Activated CD4-positive, alpha-beta T cell treated with anti-CD3 and anti-CD28 coated beads for 36 hours (primary cell): ENCODE results near the gene ARHGAP15. TPM values are rescaled to one million over a fixed set of nuclear protein-coding genes. Genes with fewer than 3 reads are reported as not detected.

Experiments
- ATAC-seq: fragments of 200-7000 bp; cut with Tn5 transposase; one replicate; pipeline ENCODE4 v1.10.0; 2021; ENCODE audit warnings: mild to moderate bottlenecking, moderate library complexity
- CTCF ChIA-PET: fragments of 350-600 bp; sonication (Branson Sonifier 250); formaldehyde crosslinking; loops from one replicate; lab custom pipeline; 2021; ENCODE audit warnings: antibody characterized with exemption; lab: Charles Lee
- POLR2A ChIA-PET: fragments of 350-600 bp; sonication (Branson Sonifier 250); formaldehyde crosslinking; loops from one replicate; lab custom pipeline; 2021; ENCODE audit warnings: antibody characterized with exemption, inconsistent platforms; lab: Charles Lee
- DNase-seq: peaks from one replicate; pipeline ENCODE4 v3.0.0-alpha.2; 2020
- H3K27ac Mint-ChIP-seq: one replicate; pipeline ENCODE4 v1.8.0; 2021; ENCODE audit warnings: mixed read lengths
- H3K27me3 Mint-ChIP-seq: one replicate; pipeline ENCODE4 v1.8.0; 2021; ENCODE audit warnings: mixed read lengths
- H3K36me3 Mint-ChIP-seq: one replicate; pipeline ENCODE4 v1.8.0; 2021; ENCODE audit warnings: low read depth, mixed read lengths
- H3K4me1 Mint-ChIP-seq: one replicate; pipeline ENCODE4 v1.8.0; 2021; ENCODE audit warnings: mixed read lengths
- H3K4me3 Mint-ChIP-seq: one replicate; pipeline ENCODE4 v1.8.0; 2021; ENCODE audit warnings: mild to moderate bottlenecking, moderate library complexity, mixed read lengths
- H3K9me3 Mint-ChIP-seq: one replicate; pipeline ENCODE4 v1.8.0; 2021; ENCODE audit warnings: low read depth, mixed read lengths
- intact Hi-C, 2 experiments: fragments of 100-400 bp; cut with DNase I in 1 of 2; cut with micrococcal nuclease in 1 of 2; formaldehyde crosslinking; loops; one replicate each; pipeline versions ENCODE4 v1.14.2 to v1.15.1; 2022 to 2024; cut with DNase I, micrococcal nuclease
- total RNA-seq, 2 experiments: library from RNA; stranded (reverse); gene quantifications; one replicate each; pipeline ENCODE4 v1.2.3, GENCODE V29; 2021

Gene ARHGAP15
- total RNA-seq, 2 experiments from 2014 or later, result 62.6 to 64.3 TPM

- Mint-ChIP-seq H3K4me1 (peaks cover 42% of the 10 kb centered on the region), H3K27ac (no peak overlapping the region), H3K36me3 (peaks cover 11% of the 10 kb centered on the region), H3K4me3 (no peak overlapping the region), H3K9me3 (no peaks in the 10 kb centered on the region), H3K27me3 (no peaks in the 10 kb centered on the region)
- intact Hi-C loops, result loop anchor here (1.0 to 2.0 kb wide), 2 partner anchors 17 kb away; no protein-coding TSS in a partner anchor
- ATAC-seq (peak; percentile 64), DNase-seq (peak; percentile 23)
- ChIA-PET CTCF (interaction anchor here (0.5 to 0.7 kb wide), 2 partner anchors 10 to 18 kb away, joined by 3 read pairs; no protein-coding TSS in a partner anchor), POLR2A (no interaction called here)
Measured at GRCh38 chr2:143451642-143452281, 322.5 kb downstream of the ARHGAP15 start.

GRCh38 chr2:143452817-143453451 lies 323.7 kb downstream of the ARHGAP15 start:
- Mint-ChIP-seq H3K4me1 (peaks cover 37% of the 10 kb centered on the region), H3K4me3 (no peak overlapping the region), H3K9me3 (no peaks in the 10 kb centered on the region), H3K36me3 (peaks cover 15% of the 10 kb centered on the region), H3K27me3 (no peaks in the 10 kb centered on the region), H3K27ac (no peak overlapping the region)
- DNase-seq, result peak; percentile 58
- CTCF ChIA-PET, result interaction anchor here (0.9 kb wide), 1 partner anchor 21 kb away, joined by 4 read pairs; no protein-coding TSS in a partner anchor
- POLR2A ChIA-PET, result interaction anchor here (0.6 kb wide), 1 partner anchor 36 kb away, joined by 5 read pairs; no protein-coding TSS in a partner anchor
- peak; percentile 77 for ATAC-seq
- intact Hi-C loops, result no loop called here

GRCh38 chr2:143453981-143454511 lies 324.8 kb downstream of the ARHGAP15 start:
- Mint-ChIP-seq H3K27ac (no peak overlapping the region), H3K9me3 (no peaks in the 10 kb centered on the region), H3K4me1 (peaks cover 32% of the 10 kb centered on the region), H3K4me3 (no peak overlapping the region), H3K27me3 (no peaks in the 10 kb centered on the region), H3K36me3 (peaks cover 15% of the 10 kb centered on the region)
- ChIA-PET CTCF (no interaction called here), POLR2A (no interaction called here)
- no peak for DNase-seq
- intact Hi-C loops, result no loop called here
- ATAC-seq, result no peak

GRCh38 chr2:143455317-143455716 lies 326.1 kb downstream of the ARHGAP15 start:
- intact Hi-C loops, result no loop called here
- H3K4me1 Mint-ChIP-seq, result peaks cover 25% of the 10 kb centered on the region
- CTCF ChIA-PET, result interaction anchor here (0.6 kb wide), 1 partner anchor 9 kb away, joined by 3 read pairs; no protein-coding TSS in a partner anchor

DNA sequence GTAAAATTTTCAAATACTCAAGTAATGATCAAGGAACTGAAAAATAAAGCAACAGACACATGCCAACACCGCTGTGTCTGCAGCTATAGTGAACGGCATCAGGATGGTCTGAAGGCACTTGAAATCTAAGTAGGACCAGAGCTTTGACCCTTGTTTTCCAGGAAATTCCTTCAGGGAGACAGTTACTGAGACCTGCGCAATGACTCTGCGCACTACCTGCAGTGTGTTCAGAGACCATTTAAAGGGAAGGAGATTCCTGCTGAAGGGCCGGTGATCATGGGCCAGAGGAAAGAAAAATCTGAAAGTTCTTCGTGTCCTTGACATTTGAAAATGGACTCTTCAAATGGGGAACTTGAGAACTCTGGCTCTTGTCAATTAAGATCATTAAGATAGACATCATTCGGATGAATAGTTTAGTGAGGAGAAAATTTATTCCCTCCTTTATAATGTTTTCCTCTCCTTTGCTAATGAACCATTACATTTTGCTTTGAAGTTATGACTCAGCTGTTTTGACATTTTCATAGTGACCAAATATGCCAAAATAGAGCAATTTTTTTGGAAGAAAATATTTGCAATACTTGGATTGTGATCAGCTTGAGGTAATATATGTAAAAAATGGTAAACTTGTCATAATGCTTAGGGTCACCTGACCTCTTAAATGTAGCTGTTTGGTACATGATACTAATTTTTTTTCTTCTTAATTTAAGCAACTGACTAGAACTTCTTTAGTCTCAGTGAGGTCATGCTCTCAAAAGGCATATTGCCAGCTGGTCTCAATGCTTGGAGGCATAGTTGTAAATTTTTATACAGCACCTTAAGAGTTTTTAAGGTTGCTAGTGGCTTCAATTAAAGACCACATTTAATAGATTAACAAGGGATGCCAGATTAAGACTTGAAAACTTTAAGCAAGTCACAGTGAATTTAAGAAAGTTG lies 329.3 kb downstream of the ARHGAP15 start:
- POLR2A ChIA-PET, result no interaction called here
- no peak overlapping the region for H3K27ac Mint-ChIP-seq
- no peak overlapping the region for H3K4me3 Mint-ChIP-seq
- ATAC-seq, result no peak
- H3K4me1 Mint-ChIP-seq, result peaks cover 3% of the 10 kb centered on the region
- H3K9me3 Mint-ChIP-seq, result no peaks in the 10 kb centered on the region
- peaks cover 14% of the 10 kb centered on the region for H3K36me3 Mint-ChIP-seq
- intact Hi-C loops, result no loop called here
- CTCF ChIA-PET, result interaction anchor here (0.6 kb wide), 1 partner anchor 197 kb away, joined by 3 read pairs; no protein-coding TSS in a partner anchor
- no peaks in the 10 kb centered on the region for H3K27me3 Mint-ChIP-seq
- DNase-seq, result no peak

More at GRCh38 chr2:143455317-143455716, 326.1 kb downstream of the ARHGAP15 start:
- H3K27ac Mint-ChIP-seq, result no peak overlapping the region
- no peaks in the 10 kb centered on the region for H3K27me3 Mint-ChIP-seq
- H3K9me3 Mint-ChIP-seq, result no peaks in the 10 kb centered on the region
- DNase-seq, result no peak
- H3K36me3 Mint-ChIP-seq, result peaks cover 14% of the 10 kb centered on the region
- no peak for ATAC-seq
- H3K4me3 Mint-ChIP-seq, result no peak overlapping the region
- POLR2A ChIA-PET, result no interaction called here

GRCh38 chr2:143460382-143460781 lies 331.2 kb downstream of the ARHGAP15 start:
- Mint-ChIP-seq H3K36me3 (peaks cover 12% of the 10 kb centered on the region), H3K27ac (no peak overlapping the region), H3K9me3 (no peaks in the 10 kb centered on the region), H3K4me1 (peaks cover 6% of the 10 kb centered on the region), H3K4me3 (no peak overlapping the region), H3K27me3 (no peaks in the 10 kb centered on the region)
- CTCF ChIA-PET, result no interaction called here
- DNase-seq (no peak), ATAC-seq (no peak)
- intact Hi-C loops, result loop anchor here in 1 of 2 experiments (10.0 kb wide), 1 partner anchor 346 kb away; no protein-coding TSS in a partner anchor
- POLR2A ChIA-PET, result no interaction called here

DNA sequence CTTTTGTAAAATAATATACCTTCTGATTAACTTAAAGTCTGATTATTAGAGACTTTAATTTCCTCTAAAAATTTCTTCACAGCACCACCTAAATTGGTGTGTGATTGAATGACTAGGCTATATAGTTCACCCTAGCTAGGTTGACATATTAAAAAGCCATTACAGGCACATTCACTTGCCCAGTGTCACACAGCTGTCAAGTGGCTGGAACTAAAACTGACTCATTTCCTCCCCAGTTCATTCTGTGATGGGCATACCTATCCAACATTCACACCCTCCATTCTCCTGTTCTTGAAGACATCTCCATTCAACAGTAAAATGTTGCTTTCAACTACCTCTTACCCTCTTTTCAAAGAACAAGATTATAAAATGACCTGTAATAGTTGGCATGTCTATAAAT lies 334.5 kb downstream of the ARHGAP15 start:
- POLR2A ChIA-PET, result no interaction called here
- Mint-ChIP-seq H3K9me3 (no peaks in the 10 kb centered on the region), H3K4me1 (peaks cover 23% of the 10 kb centered on the region), H3K4me3 (no peak overlapping the region), H3K36me3 (peaks cover 5% of the 10 kb centered on the region), H3K27ac (no peak overlapping the region), H3K27me3 (no peaks in the 10 kb centered on the region)
- CTCF ChIA-PET, result interaction anchor here (0.7 kb wide), 1 partner anchor 9 kb away, joined by 3 read pairs; no protein-coding TSS in a partner anchor
- intact Hi-C loops, result loop anchor here in 1 of 2 experiments (10.0 kb wide), 1 partner anchor 349 kb away; no protein-coding TSS in a partner anchor
- peak; percentile 40 for ATAC-seq
- DNase-seq, result no peak

DNA sequence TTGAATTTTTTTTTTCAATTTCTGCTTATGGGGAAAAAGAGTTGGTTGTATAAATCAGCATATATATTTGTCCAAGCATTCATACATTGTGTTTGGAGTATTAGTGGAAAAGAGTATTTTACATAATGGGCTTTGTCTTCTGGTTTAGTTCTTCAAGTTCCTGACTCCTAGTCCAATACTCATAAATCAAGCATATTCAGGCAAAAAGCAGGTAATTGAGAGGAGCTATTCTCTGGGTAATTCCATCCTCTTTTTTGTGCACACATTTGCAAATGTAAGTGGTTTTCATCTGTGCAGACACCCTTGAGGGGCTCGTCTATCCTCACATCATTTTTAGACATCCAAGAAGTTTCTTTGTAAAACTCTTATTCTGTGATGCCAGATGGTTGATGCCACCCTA lies 337.2 kb downstream of the ARHGAP15 start:
- Mint-ChIP-seq H3K36me3 (peaks cover 3% of the 10 kb centered on the region), H3K27ac (no peak overlapping the region), H3K4me3 (no peak overlapping the region), H3K9me3 (no peaks in the 10 kb centered on the region), H3K4me1 (peaks cover 34% of the 10 kb centered on the region), H3K27me3 (no peaks in the 10 kb centered on the region)
- ChIA-PET CTCF (no interaction called here), POLR2A (no interaction called here)
- intact Hi-C loops, result loop anchor here (5.0 to 10.0 kb wide), 3 partner anchors 204 to 434 kb away; no protein-coding TSS in a partner anchor
- DNase-seq (no peak), ATAC-seq (no peak)

DNA sequence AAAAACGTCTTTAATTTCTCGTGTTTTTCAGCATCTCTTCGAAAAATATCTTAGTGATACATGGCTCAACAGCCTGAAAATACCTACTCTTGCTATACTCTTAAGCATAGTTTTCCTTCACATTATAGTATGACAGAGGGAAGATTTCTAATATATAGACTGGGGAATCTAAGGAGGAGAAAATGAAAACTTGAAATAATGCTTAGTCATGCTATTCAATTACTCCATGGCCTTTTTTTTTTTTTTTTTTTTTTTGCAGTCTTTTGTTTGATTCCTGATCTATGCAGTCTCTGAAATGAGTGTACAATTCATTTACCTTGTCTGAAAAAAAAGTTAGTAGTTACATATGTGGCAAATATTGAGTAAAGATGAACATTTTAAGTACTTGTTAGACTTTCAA lies 337.8 kb downstream of the ARHGAP15 start:
- Mint-ChIP-seq H3K27me3 (no peaks in the 10 kb centered on the region), H3K4me3 (no peak overlapping the region), H3K27ac (no peak overlapping the region), H3K4me1 (peaks cover 34% of the 10 kb centered on the region), H3K36me3 (peaks cover 3% of the 10 kb centered on the region), H3K9me3 (no peaks in the 10 kb centered on the region)
- DNase-seq (no peak), ATAC-seq (no peak)
- ChIA-PET CTCF (no interaction called here), POLR2A (no interaction called here)
- intact Hi-C loops, result loop anchor here (5.0 to 10.0 kb wide), 3 partner anchors 205 to 435 kb away; no protein-coding TSS in a partner anchor

DNA sequence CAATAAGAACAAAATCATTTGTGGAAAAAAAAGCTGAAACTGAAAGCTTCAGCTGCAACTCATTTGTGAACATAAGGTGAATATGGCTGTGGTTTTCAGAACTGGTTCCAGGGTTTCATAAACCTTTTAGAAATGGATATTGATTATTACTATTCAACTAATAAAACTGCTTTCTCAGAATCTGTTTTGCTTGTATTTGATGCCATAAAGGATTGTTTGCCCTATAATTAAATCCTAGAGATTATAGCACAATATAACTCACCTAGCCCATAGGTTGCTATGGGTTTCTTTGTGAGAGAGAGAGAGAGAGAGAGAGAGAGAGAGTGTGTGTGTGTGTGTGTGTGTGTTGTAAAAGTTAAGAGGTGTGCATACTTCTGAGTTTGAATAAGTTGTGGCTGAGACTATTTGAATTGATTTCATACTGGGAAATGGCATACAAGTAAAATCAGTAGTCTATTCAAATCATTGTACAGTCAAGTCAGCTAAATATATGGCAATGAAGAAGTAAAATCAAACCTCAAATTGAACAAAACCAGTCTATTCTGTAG lies 339.2 kb downstream of the ARHGAP15 start:
- ATAC-seq, result peak; percentile 83
- DNase-seq, result no peak
- intact Hi-C loops, result loop anchor here (1.0 to 10.0 kb wide), 7 partner anchors 17 to 436 kb away; no protein-coding TSS in a partner anchor
- peaks cover 39% of the 10 kb centered on the region for H3K4me1 Mint-ChIP-seq
- H3K9me3 Mint-ChIP-seq, result no peaks in the 10 kb centered on the region
- peak overlapping the region; percentile 52 for H3K27ac Mint-ChIP-seq
- H3K4me3 Mint-ChIP-seq, result no peak overlapping the region
- H3K27me3 Mint-ChIP-seq, result no peaks in the 10 kb centered on the region
- ChIA-PET CTCF (interaction anchor here (0.6 kb wide), 1 partner anchor 313 kb away, joined by 3 read pairs; no protein-coding TSS in a partner anchor), POLR2A (interaction anchor here (0.6 kb wide), 1 partner anchor 180 kb away, joined by 3 read pairs; no protein-coding TSS in a partner anchor)
- H3K36me3 Mint-ChIP-seq, result peaks cover 3% of the 10 kb centered on the region
